ENCODE measurements around the gene HERC4. TPM values are rescaled to one million over a fixed set of nuclear protein-coding genes. Genes with fewer than 3 reads are reported as not detected.

Gene HERC4
- total RNA-seq, 3 donors from 2014 or later, result 54.1 to 72.2 (median 62.3) TPM

- ATAC-seq (no peak), DNase-seq (no peak)
- H3K4me1 ChIP-seq (ENCODE audit: low read depth), result no peaks in the 10 kb centered on the region
- H3K4me3 ChIP-seq, result no peak overlapping the region
- no peak for TF ChIP-seq CTCF (IDR thresholded peaks at IDR 0.05)
- intact Hi-C loops (cut with DNase I, micrococcal nuclease), result no loop called here
- H3K9me3 ChIP-seq, result no peaks in the 10 kb centered on the region
- no peaks in the 10 kb centered on the region for H3K36me3 ChIP-seq (ENCODE audit: low read depth)
Measured at GRCh38 chr10:68107651-68108050, 32.6 kb upstream of the HERC4 start.

GRCh38 chr10:68106656-68107055 lies 31.6 kb upstream of the HERC4 start:
- Histone ChIP-seq H3K4me1 (ENCODE audit: low read depth) (no peaks in the 10 kb centered on the region), H3K9me3 (no peaks in the 10 kb centered on the region), H3K4me3 (no peak overlapping the region), H3K36me3 (ENCODE audit: low read depth) (no peaks in the 10 kb centered on the region)
- ATAC-seq (no peak), DNase-seq (no peak)
- no peak for TF ChIP-seq CTCF (IDR thresholded peaks at IDR 0.05)
- intact Hi-C loops (cut with DNase I, micrococcal nuclease), result no loop called here

DNA sequence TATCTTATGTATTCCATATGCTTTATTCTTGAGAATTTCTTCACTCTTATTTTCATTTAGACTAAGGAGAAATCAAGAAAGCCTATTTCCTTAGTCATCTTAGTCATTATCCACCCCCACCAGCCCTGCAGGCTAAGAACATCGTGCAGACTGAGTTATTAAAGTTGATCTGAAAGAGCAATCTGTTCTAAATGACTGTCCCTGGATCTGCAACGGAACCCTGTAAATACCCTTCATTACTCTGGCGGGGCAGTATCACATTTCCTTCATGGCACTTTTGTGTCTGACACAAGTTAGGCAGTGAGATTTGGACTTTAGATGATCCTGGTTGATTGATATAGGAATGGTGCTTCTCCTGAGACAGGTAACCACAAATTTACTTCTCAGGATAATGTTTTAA lies 30.7 kb upstream of the HERC4 start:
- Histone ChIP-seq H3K9me3 (no peaks in the 10 kb centered on the region), H3K4me1 (ENCODE audit: low read depth) (no peaks in the 10 kb centered on the region), H3K36me3 (ENCODE audit: low read depth) (no peaks in the 10 kb centered on the region), H3K4me3 (no peak overlapping the region)
- TF ChIP-seq CTCF (IDR thresholded peaks at IDR 0.05), result no peak
- DNase-seq (no peak), ATAC-seq (no peak)
- intact Hi-C loops (cut with DNase I, micrococcal nuclease), result no loop called here

- no peaks in the 10 kb centered on the region for H3K4me1 ChIP-seq (ENCODE audit: low read depth)
- no peaks in the 10 kb centered on the region for H3K9me3 ChIP-seq
- intact Hi-C loops (cut with DNase I, micrococcal nuclease), result no loop called here
- no peak for DNase-seq
- no peak overlapping the region for H3K4me3 ChIP-seq
- no peak for TF ChIP-seq CTCF (IDR thresholded peaks at IDR 0.05)
- H3K36me3 ChIP-seq (ENCODE audit: low read depth), result no peaks in the 10 kb centered on the region
- no peak for ATAC-seq
Measured at GRCh38 chr10:68103901-68104300, 28.8 kb upstream of the HERC4 start.

GRCh38 chr10:68103261-68103878 lies 28.3 kb upstream of the HERC4 start:
- H3K4me3 ChIP-seq, result no peak overlapping the region
- intact Hi-C loops (cut with DNase I, micrococcal nuclease), result no loop called here
- no peak for TF ChIP-seq CTCF (IDR thresholded peaks at IDR 0.05)
- DNase-seq (no peak), ATAC-seq (no peak)
- H3K36me3 ChIP-seq (ENCODE audit: low read depth), result no peaks in the 10 kb centered on the region
- H3K9me3 ChIP-seq, result no peaks in the 10 kb centered on the region
- H3K4me1 ChIP-seq (ENCODE audit: low read depth), result no peaks in the 10 kb centered on the region

- Histone ChIP-seq H3K9me3 (no peaks in the 10 kb centered on the region), H3K4me1 (ENCODE audit: low read depth) (no peaks in the 10 kb centered on the region), H3K4me3 (no peak overlapping the region), H3K36me3 (ENCODE audit: low read depth) (no peaks in the 10 kb centered on the region)
- DNase-seq, result no peak
- ATAC-seq, result no peak
- TF ChIP-seq CTCF (IDR thresholded peaks at IDR 0.05), result no peak
- intact Hi-C loops (cut with DNase I, micrococcal nuclease), result no loop called here
Measured at GRCh38 chr10:68101066-68101465, 26.0 kb upstream of the HERC4 start.
